GM21381 (cell line): ENCODE measurements around the gene CCDC86.

Experiments used
- ATAC-seq: cut with Tn5 transposase; IDR thresholded peaks from one replicate; pipeline ENCODE4 v1.9.1; 2021; ENCODE audit warnings: mild to moderate bottlenecking, moderate library complexity; ENCODE audit not compliant: unreplicated experiment

CCDC86 gene

GRCh38 chr11:60887556-60887955 lies 45.6 kb downstream of the CCDC86 start:
- no peak for ATAC-seq

DNA sequence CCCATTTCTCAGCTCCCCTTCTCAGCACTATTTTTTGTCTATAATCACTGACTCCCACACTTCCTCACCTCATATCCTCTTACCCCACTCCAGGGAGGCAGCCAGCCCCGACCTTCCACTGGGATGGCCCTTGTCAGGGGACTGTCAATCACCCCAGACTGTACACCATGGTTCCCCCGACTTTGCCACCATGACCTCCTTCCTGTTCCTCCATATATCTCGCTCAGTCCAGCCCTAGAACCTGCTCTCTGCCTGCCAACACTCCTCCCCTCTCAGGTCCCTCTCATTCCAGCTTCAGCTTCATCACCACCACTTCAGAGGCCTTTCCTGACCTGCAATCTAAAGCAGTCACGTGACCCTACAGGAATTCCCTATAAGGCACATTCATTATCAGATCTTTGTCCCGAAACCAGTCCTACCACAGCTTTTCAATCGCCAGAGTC lies 48.0 kb downstream of the CCDC86 start:
- no peak for ATAC-seq

DNA sequence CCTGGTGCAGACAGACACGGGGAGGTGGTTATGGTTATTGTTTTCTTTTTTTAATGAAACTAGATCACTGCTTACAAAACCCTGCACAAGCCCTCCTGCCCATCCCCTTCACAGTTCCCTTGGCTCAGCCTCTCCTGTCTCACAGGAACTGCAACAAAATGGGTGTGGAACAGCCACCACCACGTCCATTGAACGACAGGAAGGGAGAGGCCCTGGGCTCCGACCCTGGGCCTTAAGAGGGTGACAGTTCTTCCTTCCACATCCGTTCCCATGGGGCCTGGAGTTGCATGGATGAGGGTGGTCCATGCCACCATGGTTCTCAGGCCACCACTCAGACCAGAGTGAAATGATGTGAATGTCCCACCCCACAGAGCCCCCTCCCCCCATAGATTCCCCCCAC lies 48.8 kb downstream of the CCDC86 start:
- no peak for ATAC-seq

DNA sequence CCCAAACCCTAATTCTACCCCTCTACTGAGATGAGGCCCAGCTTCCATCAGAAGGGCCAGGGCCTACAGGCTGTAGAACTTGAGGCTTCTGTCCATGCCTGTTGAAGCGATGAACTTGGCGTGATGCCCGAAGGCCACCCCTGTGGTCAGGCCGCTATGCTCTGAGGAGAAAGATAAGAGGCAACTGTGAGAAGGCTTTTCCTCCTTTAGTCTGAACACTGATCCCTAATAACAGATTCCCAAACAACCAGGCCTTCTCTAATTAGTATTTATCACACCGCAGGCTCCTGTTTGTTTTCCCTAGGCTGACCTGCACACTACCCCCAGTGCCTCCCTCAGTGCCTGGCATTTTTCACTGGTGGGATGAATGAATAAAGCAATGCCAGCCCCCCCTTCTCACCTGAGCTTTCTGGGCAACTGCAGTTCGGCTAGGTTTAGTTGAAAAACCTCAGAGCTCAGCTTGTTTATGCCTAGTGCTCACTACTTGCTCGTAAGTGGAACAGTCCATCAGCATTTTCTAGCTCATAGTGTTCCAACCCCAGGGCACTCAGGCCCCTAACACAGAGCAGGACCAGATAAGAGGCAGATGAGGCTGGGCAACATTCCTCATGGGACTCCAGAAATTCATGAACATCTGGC lies 49.3 kb downstream of the CCDC86 start:
- ATAC-seq = no peak

- ATAC-seq = no peak
Observed at GRCh38 chr11:60895687-60896086, 53.8 kb downstream of the CCDC86 start.

DNA sequence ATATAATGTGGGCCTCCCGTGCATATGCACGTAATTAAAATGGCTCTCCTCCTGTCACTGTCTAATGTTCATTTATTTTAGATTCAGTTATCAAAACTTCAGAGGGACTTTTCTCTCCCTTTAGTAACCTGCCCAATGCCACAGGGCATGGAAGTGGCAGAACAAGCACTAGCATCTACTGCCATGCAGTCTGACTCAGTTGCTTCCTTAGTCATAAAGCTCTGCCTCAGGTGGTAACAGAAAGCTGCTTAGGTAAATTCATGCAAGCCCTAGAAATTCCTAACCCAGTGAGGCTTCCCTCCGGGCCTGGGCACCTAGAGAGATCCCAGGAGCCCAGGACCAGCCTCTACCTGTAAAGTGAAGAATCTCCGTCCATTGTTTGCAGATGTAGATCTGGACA lies 55.6 kb downstream of the CCDC86 start:
- ATAC-seq = no peak

- no peak for ATAC-seq
Observed at GRCh38 chr11:60899046-60899936, 57.4 kb downstream of the CCDC86 start.

- ATAC-seq = no peak
Observed at GRCh38 chr11:60899977-60900376, 58.1 kb downstream of the CCDC86 start.
